CD14-positive monocyte (primary cell): ENCODE data around the gene TTC7B. TPM values are rescaled to one million over a fixed set of nuclear protein-coding genes. Genes with fewer than 3 reads are reported as not detected.

Source experiments
- DNase-seq, 3 donors: peaks; one replicate each; pipeline ENCODE4 v3.0.0-alpha.2; 2011 to 2022
- H2AFZ ChIP-seq: 2 replicates; pipeline ENCODE4 v1.6.0; 2012; ENCODE audit warnings: mild to moderate bottlenecking, low read depth, low read length, inconsistent platforms; ENCODE audit not compliant: insufficient read depth, poor library complexity, severe bottlenecking
- H3K27ac ChIP-seq, 2 donors: 1 replicate in 1 of 2; 2 replicates in 1 of 2; pipeline ENCODE4 v1.5.1; 2012 to 2013; ENCODE audit warnings: low read length in 2 of 2, control low read depth in 1 of 2, inconsistent platforms in 1 of 2, low read depth in 1 of 2, mild to moderate bottlenecking in 1 of 2
- H3K27me3 ChIP-seq, 2 donors: one replicate each; pipeline versions ENCODE4 v1.6.0 to v1.6.1; 2011 to 2013; ENCODE audit warnings: low read length in 2 of 2; ENCODE audit not compliant: control insufficient read depth in 2 of 2, insufficient read depth in 2 of 2
- H3K36me3 ChIP-seq, 2 donors: replicated peaks in 1 of 2; 1 replicate in 1 of 2; 2 replicates in 1 of 2; pipeline versions ENCODE4 v1.5.1 to v1.6.1; 2012 to 2013; ENCODE audit warnings: low read length in 2 of 2, control low read depth in 1 of 2, inconsistent platforms in 1 of 2, mild to moderate bottlenecking in 1 of 2; ENCODE audit not compliant: insufficient read depth in 2 of 2, control insufficient read depth in 1 of 2
- H3K4me1 ChIP-seq, 2 donors: 1 replicate in 1 of 2; 2 replicates in 1 of 2; pipeline versions ENCODE4 v1.5.1 to v1.6.1; 2012 to 2013; ENCODE audit warnings: low read length in 2 of 2, control low read depth in 1 of 2, inconsistent platforms in 1 of 2, mild to moderate bottlenecking in 1 of 2, moderate library complexity in 1 of 2; ENCODE audit not compliant: insufficient read depth in 2 of 2, control insufficient read depth in 1 of 2
- H3K4me2 ChIP-seq: replicated peaks from 2 replicates; pipeline ENCODE3; 2012; ENCODE audit warnings: low read length, moderate library complexity, mild to moderate bottlenecking; ENCODE audit not compliant: poor library complexity, severe bottlenecking; ENCODE audit errors: extremely low read depth
- H3K4me3 ChIP-seq, 3 experiments: fragments of 200-600 bp in 1 of 3; sonication (generic) in 1 of 3; replicated peaks in 1 of 3; 1 replicate in 2 of 3; 2 replicates in 1 of 3; pipeline ENCODE4 v1.5.1; 2011 to 2013; ENCODE audit warnings: low read length in 3 of 3, mild to moderate bottlenecking in 3 of 3, control low read depth in 2 of 3, low read depth in 2 of 3, inconsistent platforms in 1 of 3, moderate library complexity in 1 of 3
- H3K79me2 ChIP-seq: 2 replicates; pipeline ENCODE4 v1.6.0; 2012; ENCODE audit warnings: mild to moderate bottlenecking, control low read depth, inconsistent platforms, low read length, moderate library complexity; ENCODE audit not compliant: insufficient read depth
- H3K9ac ChIP-seq: 2 replicates; pipeline ENCODE4 v1.6.0; 2017; ENCODE audit warnings: low read length, mild to moderate bottlenecking; ENCODE audit not compliant: insufficient read depth, poor library complexity, severe bottlenecking
- H3K9me3 ChIP-seq, 2 donors: replicated peaks in 1 of 2; 1 replicate in 1 of 2; 2 replicates in 1 of 2; pipeline versions ENCODE4 v1.5.1 to v1.6.1; 2012 to 2013; ENCODE audit warnings: low read length in 2 of 2, control low read depth in 1 of 2; ENCODE audit not compliant: control insufficient read depth in 1 of 2, insufficient read depth in 1 of 2
- H4K20me1 ChIP-seq: 2 replicates; pipeline ENCODE4 v1.6.0; 2012; ENCODE audit warnings: mild to moderate bottlenecking, low read length, control low read depth, moderate library complexity; ENCODE audit not compliant: insufficient read depth
- H3K27ac Mint-ChIP-seq, 7 donors: one replicate each; pipeline ENCODE4 v1.8.0; 2020; ENCODE audit warnings: mild to moderate bottlenecking in 7 of 7, mixed read lengths in 7 of 7, moderate library complexity in 6 of 7, inconsistent platforms in 2 of 7
- H3K27me3 Mint-ChIP-seq, 3 donors: one replicate each; pipeline ENCODE4 v1.8.0; 2021 to 2022; ENCODE audit warnings: low read depth in 3 of 3, mild to moderate bottlenecking in 3 of 3, mixed read lengths in 3 of 3, moderate library complexity in 3 of 3, inconsistent platforms in 1 of 3
- H3K36me3 Mint-ChIP-seq, 2 donors: one replicate each; pipeline ENCODE4 v1.8.0; 2020; ENCODE audit warnings: mixed read lengths in 2 of 2, inconsistent platforms in 1 of 2, mild to moderate bottlenecking in 1 of 2
- H3K4me1 Mint-ChIP-seq: one replicate; pipeline ENCODE4 v1.8.0; 2020; ENCODE audit warnings: mild to moderate bottlenecking, mixed read lengths
- H3K4me3 Mint-ChIP-seq, 2 donors: one replicate each; pipeline ENCODE4 v1.8.0; 2020; ENCODE audit warnings: mild to moderate bottlenecking in 2 of 2, mixed read lengths in 2 of 2, moderate library complexity in 1 of 2
- H3K9me3 Mint-ChIP-seq, 7 donors: one replicate each; pipeline ENCODE4 v1.8.0; 2020 to 2022; ENCODE audit warnings: mixed read lengths in 7 of 7, mild to moderate bottlenecking in 6 of 7, moderate library complexity in 6 of 7, inconsistent platforms in 2 of 7
- WGBS: methylation state at CpG from one replicate; pipeline ENCODE4 v1.1.5; 2013; ENCODE audit warnings: missing lambda C conversion rate; ENCODE audit not compliant: insufficient coverage; 5-methylcytosine and 5-hydroxymethylcytosine counted together
- intact Hi-C, 2 donors: fragments of 100-400 bp; cut with micrococcal nuclease; formaldehyde crosslinking; loops; one replicate each; pipeline versions ENCODE4 v1.15.0 to v1.15.1; 2023
- polyA plus RNA-seq, 3 donors: library from polyadenylated mRNA; depleted of rRNA in 1 of 3; unstranded in 2 of 3; stranded (reverse) in 1 of 3; fragments of 300-500 nt in 2 of 3; fragments of >200 nt in 1 of 3; fragmentation: Illumina TruSeq in 2 of 3; gene quantifications; 1 replicate in 2 of 3; 2 replicates in 1 of 3; pipeline ENCODE4 v1.2.3, GENCODE V29; 2012 to 2021
- TF ChIP-seq, protein P1 (sequence below): fragments of 200-600 bp; IDR thresholded peaks from one replicate; pipeline ENCODE4 v1.8.0; 2022; ENCODE audit warnings: antibody characterized with exemption, mild to moderate bottlenecking

Gene TTC7B
- polyA plus RNA-seq, 3 donors = 0.87 to 2.6 (median 1.2) TPM

DNA sequence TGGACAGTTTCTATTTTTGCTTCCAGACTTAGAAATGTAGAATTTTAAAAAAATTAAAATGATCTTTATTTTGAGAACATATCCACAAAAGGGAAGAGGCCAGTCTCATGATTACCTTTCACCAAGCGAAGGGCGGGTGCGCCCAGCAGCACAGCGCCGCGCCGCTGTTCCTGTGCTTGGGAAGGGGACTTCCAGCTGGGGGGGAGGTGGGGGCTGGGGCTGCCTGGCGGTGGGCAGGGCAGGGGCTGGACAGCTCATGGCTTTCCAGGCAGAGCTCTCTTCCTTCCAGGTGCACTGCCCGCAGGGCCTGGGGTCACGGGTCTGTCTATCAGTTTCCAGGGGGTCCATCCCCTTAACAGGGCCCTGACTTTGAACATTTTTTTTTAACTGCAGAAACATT lies 199.9 kb downstream of the TTC7B start:
- peaks cover 12 to 14% of the 10 kb centered on the region in 2 donors for H3K4me1 ChIP-seq
- Mint-ChIP-seq H3K9me3 (no peaks in the 10 kb centered on the region), H3K27ac (no peak overlapping the region), H3K36me3 (no peaks in the 10 kb centered on the region), H3K27me3 (peaks cover 1 to 9% (median 2%) of the 10 kb centered on the region in 3 donors), H3K4me3 (no peak overlapping the region), H3K4me1 (peaks cover 22% of the 10 kb centered on the region)
- H2AFZ ChIP-seq = no peak overlapping the region
- DNase-seq = no peak
- H3K36me3 ChIP-seq = no peaks in the 10 kb centered on the region
- H3K4me3 ChIP-seq = no peak overlapping the region
- no peaks in the 10 kb centered on the region for H3K27me3 ChIP-seq
- H3K27ac ChIP-seq = no peak overlapping the region
- H3K79me2 ChIP-seq = no peaks in the 10 kb centered on the region
- H3K4me2 ChIP-seq = no peak overlapping the region
- 94% methylated on average over 3 of the region's 10 CpGs for WGBS
- TF ChIP-seq, protein P1, sequence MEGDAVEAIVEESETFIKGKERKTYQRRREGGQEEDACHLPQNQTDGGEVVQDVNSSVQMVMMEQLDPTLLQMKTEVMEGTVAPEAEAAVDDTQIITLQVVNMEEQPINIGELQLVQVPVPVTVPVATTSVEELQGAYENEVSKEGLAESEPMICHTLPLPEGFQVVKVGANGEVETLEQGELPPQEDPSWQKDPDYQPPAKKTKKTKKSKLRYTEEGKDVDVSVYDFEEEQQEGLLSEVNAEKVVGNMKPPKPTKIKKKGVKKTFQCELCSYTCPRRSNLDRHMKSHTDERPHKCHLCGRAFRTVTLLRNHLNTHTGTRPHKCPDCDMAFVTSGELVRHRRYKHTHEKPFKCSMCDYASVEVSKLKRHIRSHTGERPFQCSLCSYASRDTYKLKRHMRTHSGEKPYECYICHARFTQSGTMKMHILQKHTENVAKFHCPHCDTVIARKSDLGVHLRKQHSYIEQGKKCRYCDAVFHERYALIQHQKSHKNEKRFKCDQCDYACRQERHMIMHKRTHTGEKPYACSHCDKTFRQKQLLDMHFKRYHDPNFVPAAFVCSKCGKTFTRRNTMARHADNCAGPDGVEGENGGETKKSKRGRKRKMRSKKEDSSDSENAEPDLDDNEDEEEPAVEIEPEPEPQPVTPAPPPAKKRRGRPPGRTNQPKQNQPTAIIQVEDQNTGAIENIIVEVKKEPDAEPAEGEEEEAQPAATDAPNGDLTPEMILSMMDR = no peak
- no peaks in the 10 kb centered on the region for H4K20me1 ChIP-seq
- intact Hi-C loops = no loop called here
- no peak overlapping the region for H3K9ac ChIP-seq
- H3K9me3 ChIP-seq = no peaks in the 10 kb centered on the region

GRCh38 chr14:90615517-90616060 lies 200.6 kb downstream of the TTC7B start:
- Histone ChIP-seq H3K4me3 (no peak overlapping the region), H3K79me2 (no peaks in the 10 kb centered on the region), H4K20me1 (no peaks in the 10 kb centered on the region), H3K4me2 (no peak overlapping the region), H3K9me3 (no peaks in the 10 kb centered on the region), H3K9ac (no peak overlapping the region), H3K4me1 (peaks cover 20 to 21% of the 10 kb centered on the region in 2 donors), H2AFZ (no peak overlapping the region), H3K27me3 (no peaks in the 10 kb centered on the region), H3K36me3 (no peaks in the 10 kb centered on the region), H3K27ac (no peak overlapping the region)
- Mint-ChIP-seq H3K4me3 (no peak overlapping the region), H3K27ac (peak overlapping the region in 1 of 7 donors; percentile 41), H3K4me1 (peaks cover 29% of the 10 kb centered on the region), H3K9me3 (no peaks in the 10 kb centered on the region), H3K27me3 (peaks cover 0 to 6% (median 1%) of the 10 kb centered on the region in 3 donors), H3K36me3 (no peaks in the 10 kb centered on the region)
- intact Hi-C loops = no loop called here
- 100% methylated on average over 3 of the region's 9 CpGs for WGBS
- TF ChIP-seq, protein P1 = no peak
- no peak for DNase-seq
